GM03348 (cell line): ENCODE results near the gene GRAPL.
"Not testable (repeated sequence)": the region's sequence is repeated elsewhere in the genome, so short reads cannot be mapped to it uniquely, and the experiment has no call there.

Experiments
- DNase-seq: peaks from one replicate; pipeline ENCODE4 v3.0.0; 2012; ENCODE audit warnings: low spot score

Gene GRAPL

DNA sequence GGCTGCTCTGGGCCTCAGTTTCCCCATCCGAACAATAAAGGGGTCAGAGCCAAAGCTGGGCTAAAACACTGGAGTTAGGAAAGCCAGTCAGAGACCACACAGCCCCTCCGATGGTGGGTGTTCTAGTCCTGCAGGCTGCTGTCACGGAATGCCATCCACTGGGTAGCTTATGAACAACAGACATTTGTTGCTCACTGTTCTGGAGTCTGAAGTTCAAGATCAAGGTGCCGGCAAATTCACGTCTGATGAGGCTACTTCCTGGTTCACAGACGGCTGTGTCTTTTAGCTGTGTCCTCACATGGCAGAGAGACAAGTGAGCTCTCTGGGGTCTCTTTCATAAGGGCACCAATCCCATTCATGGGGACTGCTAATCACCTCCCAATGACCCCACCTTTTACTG lies 9.2 kb downstream of the GRAPL start:
- not testable (repeated sequence) for DNase-seq

DNA sequence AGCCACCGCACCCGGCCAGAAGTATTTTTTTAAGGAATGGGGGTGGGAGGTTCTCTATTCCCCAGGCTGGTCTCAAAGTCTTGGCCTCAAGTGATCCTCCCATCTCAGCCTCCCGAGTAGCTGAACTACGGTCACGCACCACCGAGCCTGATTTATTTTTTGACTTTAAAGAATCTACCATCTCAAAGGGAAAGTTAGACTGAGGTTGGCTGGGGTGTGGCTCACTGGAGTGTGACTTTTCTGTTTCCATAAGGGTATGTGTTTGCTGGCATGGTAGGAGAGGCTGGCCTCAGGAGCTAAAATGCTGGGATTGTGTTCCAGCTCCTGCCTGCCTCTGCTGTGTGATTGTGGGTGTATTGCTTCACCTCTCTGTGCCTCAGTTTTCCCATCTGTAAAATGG lies 10.6 kb downstream of the GRAPL start:
- DNase-seq, result not testable (repeated sequence)

DNA sequence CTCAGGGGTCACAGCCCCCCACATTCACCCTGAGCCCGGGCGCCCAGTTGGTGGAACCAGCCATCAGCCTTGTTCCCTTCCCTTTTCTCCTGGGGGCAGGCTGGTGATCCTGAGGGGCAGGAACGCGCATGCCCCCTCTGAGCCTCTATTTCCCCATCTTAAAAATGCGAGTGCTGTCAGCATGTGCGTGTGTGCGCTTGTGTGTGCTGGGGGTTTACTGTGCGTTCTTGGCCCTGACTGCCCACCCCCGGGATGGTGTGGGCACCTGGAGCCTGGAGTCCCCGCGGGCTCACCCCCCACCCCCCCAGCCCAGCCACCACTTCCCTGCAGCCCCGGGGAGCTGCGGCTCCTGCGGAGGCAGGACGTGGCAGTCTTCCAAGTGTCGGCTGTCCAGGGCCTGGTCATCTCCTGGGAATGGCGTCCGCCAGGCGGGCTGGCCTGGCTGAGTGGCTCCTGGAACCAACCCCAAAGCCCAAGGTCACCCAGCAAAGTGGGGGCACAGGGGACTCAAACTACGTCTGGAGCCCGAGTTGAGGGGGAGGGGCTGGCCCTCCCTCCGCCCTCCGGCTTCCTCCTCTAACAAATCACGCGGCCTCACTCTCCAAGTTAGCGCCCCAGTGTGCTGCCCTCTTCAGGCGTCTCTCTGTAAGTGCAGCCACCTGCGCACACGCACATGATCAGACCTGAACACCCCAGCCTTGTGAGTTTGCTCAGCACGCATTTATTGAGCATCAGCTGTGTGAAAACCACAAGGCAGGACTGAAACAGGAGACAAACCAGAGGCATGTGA lies 14.2 kb downstream of the GRAPL start:
- DNase-seq, result not testable (repeated sequence)

DNA sequence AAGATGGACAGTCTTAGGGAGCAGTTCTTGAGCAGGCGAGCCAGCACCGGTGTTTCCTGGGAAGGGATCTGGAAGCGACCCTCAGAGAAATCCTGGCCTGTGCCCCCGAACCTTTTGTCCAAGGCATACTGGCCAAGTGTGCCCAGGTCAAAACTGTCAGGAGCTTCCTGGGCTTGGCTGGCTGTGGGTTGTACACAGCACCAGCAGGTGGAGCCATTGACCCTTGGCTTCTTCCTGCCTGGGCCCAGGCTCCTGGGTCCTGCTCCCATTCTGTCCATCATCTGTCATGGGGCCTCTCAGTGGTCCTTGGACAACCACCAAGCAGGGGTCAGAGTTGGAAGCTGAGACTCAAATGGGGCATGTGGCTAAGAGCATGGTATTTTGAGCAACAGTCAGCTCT lies 15.0 kb downstream of the GRAPL start:
- not testable (repeated sequence) for DNase-seq

DNA sequence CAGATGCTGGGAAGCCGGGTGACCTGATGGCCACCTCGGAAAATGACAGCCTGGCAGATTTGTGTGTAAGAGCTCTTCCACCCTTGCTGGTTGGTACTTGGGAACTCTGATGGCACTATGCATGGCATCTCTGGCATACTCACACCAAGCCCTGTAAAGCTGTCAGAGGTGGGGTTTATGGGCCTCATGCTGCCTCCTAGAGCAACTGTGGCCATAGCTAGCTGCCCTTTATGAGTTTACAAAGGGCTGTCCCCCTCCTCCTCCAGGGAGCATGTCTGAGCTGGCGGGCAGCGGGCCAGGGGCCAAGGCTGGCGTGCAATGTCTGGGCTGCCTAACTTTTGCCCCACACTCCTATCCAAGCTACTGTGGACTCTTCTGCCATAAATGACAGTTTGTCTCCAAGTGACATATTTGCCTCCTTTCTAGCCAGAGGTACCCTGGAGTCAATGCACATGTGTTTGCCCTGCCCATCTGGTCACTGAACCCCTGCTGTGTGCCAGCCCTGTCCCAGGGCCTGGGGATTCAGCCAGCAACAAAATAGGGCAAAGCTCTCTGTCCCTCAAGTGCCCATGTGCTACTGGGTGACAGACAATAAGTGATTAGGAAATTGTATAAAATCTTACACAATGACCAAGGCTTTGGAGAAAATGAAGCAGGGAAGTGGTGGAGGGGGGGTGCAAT lies 15.8 kb downstream of the GRAPL start:
- not testable (repeated sequence) for DNase-seq

DNA sequence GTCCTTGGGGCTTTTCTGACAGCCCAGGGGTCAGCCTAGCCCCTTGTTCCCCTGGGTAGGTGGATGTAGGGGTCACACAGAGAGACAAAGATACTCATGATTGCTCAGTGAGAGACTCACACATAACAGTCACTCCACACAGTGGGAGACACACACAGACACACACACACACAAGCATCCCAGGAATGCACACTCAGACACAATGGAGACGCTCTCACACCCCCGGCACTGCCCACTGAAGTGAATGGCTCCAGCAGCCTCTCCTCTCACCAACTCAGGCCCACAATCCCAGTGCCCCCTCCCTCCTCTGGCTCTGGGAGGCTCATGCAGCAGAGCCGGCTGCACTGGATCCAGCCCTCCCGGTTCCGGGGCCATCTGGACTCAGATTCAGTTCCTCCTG lies 17.0 kb downstream of the GRAPL start:
- DNase-seq, result not testable (repeated sequence)

DNA sequence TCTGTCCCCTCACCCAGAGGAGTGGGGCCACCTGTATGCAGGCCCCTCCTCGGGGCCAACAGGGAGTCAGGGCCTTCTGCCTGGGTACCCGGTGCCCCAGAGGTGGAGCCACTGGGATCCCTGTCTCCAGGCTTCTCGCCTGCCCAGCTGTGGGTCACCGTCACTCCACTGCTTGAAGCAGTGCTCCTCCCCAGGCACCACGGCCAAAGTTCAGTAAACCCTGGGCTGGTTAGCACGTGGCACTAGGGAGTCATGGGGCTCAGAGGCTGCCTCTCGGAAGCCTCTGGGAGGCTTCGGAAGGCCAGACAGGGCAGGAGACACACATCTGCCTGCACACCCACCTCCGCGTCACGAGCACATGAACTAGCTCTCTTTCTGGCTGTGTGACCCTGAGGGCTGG lies 18.1 kb downstream of the GRAPL start:
- not testable (repeated sequence) for DNase-seq

DNA sequence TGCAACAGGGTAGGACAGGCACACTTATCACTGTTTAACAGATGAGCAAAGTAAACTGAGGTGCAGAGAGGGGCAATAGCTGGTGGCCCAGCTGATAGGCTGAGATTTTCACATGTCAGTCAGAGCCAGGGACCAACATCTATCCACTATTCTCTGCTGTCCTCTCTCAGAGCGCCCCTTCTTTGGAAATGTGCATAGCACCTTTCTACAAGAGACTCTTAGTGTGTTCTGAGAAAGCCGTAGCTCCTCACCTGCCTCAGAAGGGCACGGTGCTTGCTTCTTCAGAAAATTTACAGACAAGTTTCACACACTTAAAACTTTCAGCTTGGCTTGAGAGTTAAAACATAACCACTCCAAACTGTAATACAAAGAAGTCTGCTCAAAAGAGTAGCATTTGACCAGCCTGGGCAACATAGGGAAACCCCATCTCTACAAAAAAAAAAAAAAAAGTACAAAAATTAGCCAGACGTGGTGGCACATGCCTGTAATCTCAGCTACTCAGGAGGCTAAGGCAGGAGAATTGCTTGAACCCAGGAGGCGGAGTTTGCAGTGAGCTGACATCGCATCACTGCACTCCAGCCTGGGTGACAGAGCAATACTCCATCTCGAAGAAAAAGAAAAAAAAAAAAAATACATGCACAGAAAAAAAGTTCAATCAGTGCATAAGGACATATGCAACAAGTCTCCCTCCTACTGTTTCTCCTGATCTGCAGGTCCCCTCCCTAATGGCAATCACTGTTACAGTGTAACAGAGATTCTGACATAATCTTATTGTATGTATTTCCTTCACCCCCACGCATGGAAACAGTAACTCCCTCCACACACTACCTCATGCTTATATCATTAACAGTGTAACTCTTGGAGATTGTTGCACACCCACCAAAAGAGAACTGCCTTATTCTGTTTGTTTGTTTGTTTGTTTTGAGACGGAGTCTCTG lies 23.6 kb downstream of the GRAPL start:
- DNase-seq, result not testable (repeated sequence)

DNA sequence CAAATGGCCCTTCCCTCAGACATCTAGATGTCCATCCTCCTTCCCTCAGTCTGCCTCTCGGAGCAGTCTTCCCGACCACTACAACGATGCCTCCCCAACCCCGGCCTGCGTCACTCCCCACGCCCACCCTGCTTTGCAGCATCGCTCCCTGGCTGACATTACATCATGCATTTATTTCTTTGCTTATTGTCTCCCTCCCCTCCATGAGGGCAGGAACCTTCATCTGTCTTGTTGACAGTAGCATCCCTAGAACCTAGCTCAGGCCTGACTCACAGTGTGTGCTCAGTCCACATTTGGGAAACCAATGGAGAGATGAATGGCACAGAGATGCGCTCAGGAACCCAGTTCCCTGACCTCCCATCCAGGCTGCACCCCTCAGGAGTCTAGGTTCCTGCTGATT lies 30.2 kb downstream of the GRAPL start:
- not testable (repeated sequence) for DNase-seq

DNA sequence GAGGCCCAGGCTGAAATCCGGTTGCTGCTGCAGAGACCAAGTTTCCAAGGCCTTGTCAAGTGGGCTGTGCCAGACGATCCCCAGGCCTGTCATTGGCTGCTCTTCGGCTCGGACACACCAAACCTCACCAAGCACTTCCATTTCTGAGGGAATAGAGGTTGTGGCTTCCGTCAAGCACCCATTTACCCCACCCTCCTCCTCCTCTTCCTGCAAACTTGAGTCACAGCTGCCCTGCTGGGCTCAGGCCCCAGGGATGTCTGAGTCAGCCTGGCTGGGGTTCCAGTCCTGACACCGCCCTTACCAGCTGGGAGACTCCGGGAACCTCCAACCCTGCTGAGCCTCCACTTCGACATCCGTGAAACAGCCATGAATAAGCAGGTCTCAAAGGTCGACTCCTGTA lies 31.1 kb downstream of the GRAPL start:
- not testable (repeated sequence) for DNase-seq

DNA sequence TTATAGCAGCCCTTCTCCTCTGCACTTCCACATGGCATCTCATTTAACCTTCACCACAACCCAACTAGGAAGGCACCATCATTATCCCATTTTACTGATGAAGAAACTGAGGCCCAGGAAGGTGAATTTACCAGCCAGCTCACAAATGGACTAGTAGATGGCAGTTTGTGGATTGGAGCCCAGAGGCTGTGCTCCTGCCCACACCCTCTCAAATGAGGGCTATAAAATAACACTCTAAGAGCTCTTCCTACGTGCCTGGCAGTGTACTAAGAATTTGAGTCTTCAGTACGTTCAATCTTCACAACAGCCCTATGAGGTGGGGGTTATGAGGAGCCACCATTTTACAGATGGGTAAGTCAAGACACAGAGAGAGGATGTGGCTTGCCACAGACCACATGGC lies 31.5 kb downstream of the GRAPL start:
- DNase-seq, result not testable (repeated sequence)

DNA sequence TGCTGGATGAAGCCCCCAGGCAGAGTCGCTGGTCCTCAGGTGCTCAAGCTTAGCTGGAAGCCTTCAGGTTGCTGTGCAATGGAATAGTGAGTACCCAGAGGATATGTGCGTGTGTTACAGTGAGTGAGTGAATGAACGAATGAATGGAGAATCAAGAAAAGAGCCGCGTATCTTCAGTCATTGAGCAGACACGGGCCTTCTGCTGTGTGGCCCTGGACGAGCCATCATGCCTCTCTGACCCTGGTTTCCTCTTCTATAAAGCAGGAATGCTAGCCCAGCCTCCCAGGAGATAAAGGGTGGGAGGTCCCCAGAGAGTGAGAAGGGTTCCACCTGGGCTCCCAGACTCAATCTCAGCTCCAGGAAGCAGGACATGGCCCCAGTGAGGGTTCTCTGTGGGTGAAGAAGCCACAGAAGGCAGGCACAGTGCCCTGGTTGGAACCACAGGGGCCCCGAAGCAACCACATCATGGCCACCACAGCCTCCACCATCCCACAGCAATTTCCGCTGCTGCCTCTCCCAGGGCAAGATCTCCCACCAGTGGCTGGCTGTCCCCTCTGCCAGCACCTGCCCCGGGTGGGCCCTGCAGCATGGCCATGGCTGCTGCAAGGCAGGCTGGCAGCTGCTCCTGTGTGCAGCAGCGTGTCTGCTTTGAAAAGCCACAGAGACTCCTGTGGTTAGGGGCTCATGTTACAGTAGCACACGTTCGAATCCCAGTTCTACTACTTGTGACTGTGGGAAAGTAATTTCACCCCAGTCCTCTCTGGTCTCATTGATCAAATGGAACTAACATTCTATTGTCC lies 34.1 kb downstream of the GRAPL start:
- DNase-seq, result not testable (repeated sequence)

DNA sequence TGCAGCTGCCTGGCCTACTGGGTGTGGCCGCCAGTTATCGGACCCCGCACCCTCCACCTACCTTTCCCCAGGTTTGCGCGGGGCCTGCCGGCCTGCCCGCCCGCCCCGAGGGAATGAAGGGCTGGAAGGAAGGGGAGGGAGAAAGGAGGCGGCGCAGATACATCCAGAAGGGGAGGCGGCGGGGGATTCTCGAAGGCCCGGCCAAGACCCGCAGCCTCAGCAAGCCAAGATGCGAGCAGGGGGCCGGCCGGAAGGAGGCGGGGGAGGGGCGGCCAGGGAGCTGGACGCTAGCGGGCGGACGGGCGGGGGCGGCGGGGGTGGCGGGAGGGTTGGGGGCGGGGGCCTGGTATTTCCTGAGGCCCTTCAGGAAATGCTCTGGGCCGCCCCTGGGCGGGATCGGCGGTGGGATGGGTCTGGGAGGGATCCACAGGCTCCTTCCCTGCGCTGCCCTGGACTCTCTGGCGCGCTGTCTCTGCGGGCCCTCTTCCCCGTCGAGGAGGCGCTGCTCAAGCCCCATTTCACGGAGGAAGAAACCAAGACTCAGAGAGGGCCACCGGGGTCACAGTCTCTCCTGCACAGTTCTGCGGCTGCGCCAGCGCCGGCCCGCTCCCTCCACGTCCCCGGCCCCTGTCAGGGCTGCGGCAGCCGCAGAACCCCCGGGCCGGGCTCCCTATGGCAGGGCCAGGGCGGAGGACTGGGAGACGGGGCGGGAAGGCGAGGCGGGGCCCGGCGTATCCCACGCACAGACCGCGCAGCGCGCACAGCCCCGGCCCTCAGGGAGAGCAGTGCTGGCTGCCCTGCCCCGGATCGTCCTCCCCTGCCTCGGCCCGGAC lies 35.2 kb downstream of the GRAPL start:
- DNase-seq, result not testable (repeated sequence)

DNA sequence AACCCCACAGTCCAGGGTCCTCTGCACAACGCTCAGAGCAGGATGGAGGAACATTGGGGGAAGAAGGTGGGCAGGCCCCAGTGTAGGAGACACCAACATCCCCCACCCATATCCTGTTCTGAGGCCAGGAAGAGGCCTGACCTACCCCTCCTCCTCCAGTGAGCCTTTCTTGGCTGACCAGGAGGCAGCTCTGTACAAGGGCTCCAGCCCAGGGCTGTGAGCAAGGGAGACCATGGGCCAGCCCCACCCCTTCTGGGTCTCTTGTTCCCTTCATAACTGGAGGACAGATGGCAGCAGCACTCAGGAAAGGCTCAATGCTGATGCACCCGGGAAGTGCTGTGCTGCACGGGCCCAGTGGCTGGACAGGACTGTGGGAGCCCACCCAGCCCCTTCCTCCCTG lies 47.0 kb downstream of the GRAPL start:
- DNase-seq, result not testable (repeated sequence)

DNA sequence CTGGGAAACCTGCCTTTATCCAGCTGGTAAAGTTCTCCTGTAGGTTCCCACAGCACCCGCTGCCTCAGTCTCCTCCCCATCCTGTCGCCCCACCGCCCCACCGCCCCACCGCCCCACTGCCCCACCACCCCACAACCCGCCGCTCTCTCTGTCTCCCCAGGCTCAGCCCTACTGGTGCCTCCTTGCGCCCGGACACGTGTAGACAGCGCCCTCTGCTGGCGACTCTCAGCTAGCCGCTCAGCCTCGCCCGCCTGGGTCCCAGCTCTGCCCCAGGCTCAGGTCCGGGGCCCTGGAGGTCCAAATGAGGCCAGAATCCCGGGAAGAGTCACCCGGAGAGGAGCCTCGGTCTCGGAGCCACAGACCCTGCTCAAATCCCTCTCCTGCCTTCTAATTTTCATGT lies 48.0 kb downstream of the GRAPL start:
- DNase-seq, result not testable (repeated sequence)

DNA sequence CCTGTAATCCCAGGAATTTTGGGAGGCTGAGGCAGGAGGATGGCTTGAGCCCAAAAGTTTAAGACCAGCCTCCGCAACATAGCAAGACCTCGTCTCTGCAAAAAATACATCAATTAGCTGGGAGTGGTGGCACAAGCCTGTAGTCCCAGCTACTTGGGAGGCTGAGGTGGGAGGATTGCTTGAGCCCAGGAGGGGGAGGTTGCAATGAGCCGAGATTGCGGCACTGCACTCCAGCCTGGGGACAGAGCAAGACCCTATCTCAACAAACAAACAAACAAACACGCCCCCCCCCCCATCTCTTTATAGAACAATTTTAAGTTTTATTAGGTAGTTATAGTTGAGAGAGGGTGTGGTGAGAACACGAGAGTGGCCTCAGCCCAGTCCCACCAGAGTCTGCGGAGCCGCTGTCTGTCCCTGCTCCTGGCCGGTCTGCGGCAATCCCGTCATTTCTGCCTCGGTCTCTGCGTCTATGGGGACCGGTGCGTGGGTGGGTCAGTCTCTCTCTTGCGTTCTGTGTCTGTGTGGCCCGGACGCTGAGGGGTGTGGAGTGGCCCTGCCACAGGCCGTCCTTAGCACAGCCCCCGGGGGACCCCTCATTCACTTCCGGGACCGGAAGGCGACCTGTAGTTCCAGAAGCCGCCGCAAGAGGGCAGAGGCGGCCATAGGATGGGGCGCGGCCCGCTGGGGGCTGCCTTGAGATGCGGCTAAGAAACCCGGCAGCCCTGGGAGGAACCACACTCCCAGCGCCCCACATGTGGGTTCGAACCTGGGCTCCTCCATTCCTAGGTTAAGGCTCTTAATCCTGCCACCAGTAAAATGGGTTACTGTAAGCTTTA lies 53.9 kb downstream of the GRAPL start:
- not testable (repeated sequence) for DNase-seq

DNA sequence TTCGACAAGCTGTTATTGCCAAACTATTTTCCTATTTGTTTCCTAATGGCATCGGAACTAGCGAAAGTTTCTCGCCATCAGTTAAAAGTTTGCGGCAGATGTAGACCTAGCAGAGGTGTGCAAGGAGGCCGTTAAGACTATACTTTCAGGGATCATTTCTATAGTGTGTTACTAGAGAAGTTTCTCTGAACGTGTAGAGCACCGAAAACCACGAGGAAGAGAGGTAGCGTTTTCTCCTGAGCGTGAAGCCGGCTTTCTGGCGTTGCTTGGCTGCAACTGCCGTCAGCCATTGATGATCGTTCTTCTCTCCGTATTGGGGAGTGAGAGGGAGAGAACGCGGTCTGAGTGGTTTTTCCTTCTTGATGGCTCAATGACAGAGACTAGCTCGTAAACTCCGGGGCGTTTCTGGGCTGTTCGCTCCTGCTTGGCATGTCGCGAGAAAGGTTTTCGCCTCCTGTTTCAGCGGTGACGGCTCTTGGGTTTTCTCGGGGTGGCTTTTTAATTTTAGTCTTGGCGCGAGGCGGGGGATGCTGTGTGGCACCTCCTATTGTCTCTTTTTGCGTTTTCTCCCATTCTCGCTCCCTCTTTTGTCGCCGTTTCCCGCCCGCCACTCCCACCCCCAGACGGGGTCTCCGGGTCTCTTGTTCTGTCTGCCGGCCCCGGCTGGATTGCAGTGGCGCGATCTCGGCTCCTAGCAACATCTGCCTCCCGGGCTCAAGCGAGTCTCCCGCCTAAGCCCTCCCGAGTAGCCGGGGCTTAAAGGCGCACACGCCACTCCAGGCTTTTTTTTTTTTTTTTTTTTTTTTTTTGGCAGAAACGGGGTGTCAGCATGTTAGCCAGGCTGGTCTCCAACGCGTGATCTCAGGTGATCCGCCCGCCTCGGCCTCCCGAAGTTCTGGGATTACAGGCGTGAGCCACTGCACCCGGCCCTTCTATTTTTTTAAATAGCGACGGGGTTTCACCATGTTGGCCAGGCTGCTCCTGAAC lies 60.8 kb downstream of the GRAPL start:
- not testable (repeated sequence) for DNase-seq
